EL (cell line): Measurements from ENCODE around the gene SRD5A1.

Experiments
- DNase-seq: peaks from one replicate; pipeline ENCODE4 v3.0.0-alpha.2; 2016

Gene SRD5A1

GRCh38 chr5:6692906-6693305, 59.7 kb downstream of the SRD5A1 start:
- DNase-seq, result no peak

GRCh38 chr5:6698696-6699095, 65.5 kb downstream of the SRD5A1 start:
- no peak for DNase-seq

- DNase-seq, result no peak
These were observed 66.1 kb downstream of the SRD5A1 start for GRCh38 chr5:6699357-6699756.

GRCh38 chr5:6700074-6700684, 66.9 kb downstream of the SRD5A1 start:
- no peak for DNase-seq

- DNase-seq, result no peak
These were observed 67.6 kb downstream of the SRD5A1 start for GRCh38 chr5:6700685-6701355.

GRCh38 chr5:6701491-6701890, 68.3 kb downstream of the SRD5A1 start:
- no peak for DNase-seq

GRCh38 chr5:6702633-6703032, 69.4 kb downstream of the SRD5A1 start:
- DNase-seq, result no peak

GRCh38 chr5:6703806-6704205, 70.6 kb downstream of the SRD5A1 start:
- DNase-seq, result peak; percentile 21

- DNase-seq, result peak; percentile 91
These were observed 71.2 kb downstream of the SRD5A1 start for GRCh38 chr5:6704361-6704851.

- no peak for DNase-seq
These were observed 71.8 kb downstream of the SRD5A1 start for GRCh38 chr5:6705088-6705487.

GRCh38 chr5:6705959-6706358, 72.7 kb downstream of the SRD5A1 start:
- DNase-seq, result no peak

- no peak for DNase-seq
These were observed 74.6 kb downstream of the SRD5A1 start for GRCh38 chr5:6707852-6708251.

GRCh38 chr5:6708814-6709213, 75.6 kb downstream of the SRD5A1 start:
- DNase-seq, result no peak

- DNase-seq, result no peak
These were observed 76.8 kb downstream of the SRD5A1 start for GRCh38 chr5:6710070-6710469.

GRCh38 chr5:6710551-6711318, 77.5 kb downstream of the SRD5A1 start:
- DNase-seq, result no peak

GRCh38 chr5:6711409-6712141, 78.3 kb downstream of the SRD5A1 start:
- no peak for DNase-seq

GRCh38 chr5:6712142-6712576, 78.9 kb downstream of the SRD5A1 start:
- peak; percentile 68 for DNase-seq

- peak; percentile 97 for DNase-seq
These were observed 79.5 kb downstream of the SRD5A1 start for GRCh38 chr5:6712577-6713273.

GRCh38 chr5:6713274-6714225, 80.3 kb downstream of the SRD5A1 start, which contains the start of gene TENT4A:
Gene TENT4A (plus strand): TSS chr5:6713432. CDS start chr5:6713984, 552 bp downstream.
- no peak for DNase-seq

- DNase-seq, result peak; percentile 33
These were observed 81.2 kb downstream of the SRD5A1 start for GRCh38 chr5:6714226-6715041.
